GM12872 (cell line): Measurements from ENCODE around the gene RGS11.

Source experiments
- CTCF ChIP-seq: IDR thresholded peaks from 3 replicates; pipeline ENCODE4 v1.5.1; 2011; ENCODE audit warnings: low read depth, mild to moderate bottlenecking, low read length, moderate library complexity; ENCODE audit not compliant: insufficient read depth

The RGS11 gene

GRCh38 chr16:275041-275641, 603 bp downstream of the RGS11 start:
- no peak for TF ChIP-seq CTCF

GRCh38 chr16:273547-274421, 2.0 kb downstream of the RGS11 start:
- TF ChIP-seq CTCF: no peak

- no peak for TF ChIP-seq CTCF
Measured at GRCh38 chr16:272633-273546, 2.9 kb downstream of the RGS11 start.

- TF ChIP-seq CTCF: no peak
Measured at GRCh38 chr16:270381-271255, 5.1 kb downstream of the RGS11 start.

GRCh38 chr16:269061-269796, 6.5 kb downstream of the RGS11 start:
- TF ChIP-seq CTCF: no peak

GRCh38 chr16:268141-269053, 7.3 kb downstream of the RGS11 start:
- no peak for TF ChIP-seq CTCF
